WTC11 (cell line): Measurements from ENCODE around the gene MAML3.

Experiments used
- ARID4B ChIP-seq: sonication (generic); formaldehyde crosslinking; IDR thresholded peaks from 2 replicates; pipeline ENCODE4 v1.8.0; 2023; ENCODE audit warnings: missing genetic modification reagents, mild to moderate bottlenecking, borderline replicate concordance
- CBFB ChIP-seq: sonication (generic); formaldehyde crosslinking; IDR thresholded peaks from 2 replicates; pipeline ENCODE4 v1.8.1; 2022; ENCODE audit warnings: mild to moderate bottlenecking, low read depth, missing genetic modification reagents
- E2F1 ChIP-seq: sonication (generic); formaldehyde crosslinking; IDR thresholded peaks from 2 replicates; pipeline ENCODE4 v1.8.0; 2022; ENCODE audit warnings: mild to moderate bottlenecking, missing genetic modification reagents
- ESRRA ChIP-seq: sonication (generic); formaldehyde crosslinking; IDR thresholded peaks from 2 replicates; pipeline ENCODE4 v1.8.1; 2022; ENCODE audit warnings: mild to moderate bottlenecking, missing genetic modification reagents, borderline replicate concordance
- IRF2 ChIP-seq: sonication (generic); formaldehyde crosslinking; IDR thresholded peaks from 2 replicates; pipeline ENCODE4 v1.8.0; 2022; ENCODE audit warnings: low read depth, missing genetic modification reagents, borderline replicate concordance
- MXD4 ChIP-seq: fragments of 250-450 bp; sonication (Bioruptor Pico); IDR thresholded peaks from 2 replicates; pipeline ENCODE4 v1.8.0; 2021; ENCODE audit warnings: mild to moderate bottlenecking, moderate library complexity, borderline replicate concordance
- NR2C2 ChIP-seq: sonication (generic); formaldehyde crosslinking; IDR thresholded peaks from 2 replicates; pipeline ENCODE4 v1.8.0; 2022; ENCODE audit warnings: mild to moderate bottlenecking, missing genetic modification reagents
- SP1 ChIP-seq: sonication (generic); formaldehyde crosslinking; conservative IDR thresholded peaks from 2 replicates; pipeline ENCODE4 v1.8.1; 2022; ENCODE audit warnings: missing genetic modification reagents
- ZNF138 ChIP-seq: sonication (generic); formaldehyde crosslinking; conservative IDR thresholded peaks from 2 replicates; pipeline ENCODE4 v1.8.1; 2022; ENCODE audit warnings: mild to moderate bottlenecking, moderate library complexity, missing genetic modification reagents
- ZNF317 ChIP-seq: sonication (generic); formaldehyde crosslinking; IDR thresholded peaks from 2 replicates; pipeline ENCODE4 v1.8.1; 2023; ENCODE audit warnings: low read depth, mild to moderate bottlenecking, moderate library complexity, missing genetic modification reagents, borderline replicate concordance
- ZSCAN18 ChIP-seq: fragments of 250-450 bp; sonication (Bioruptor Pico); IDR thresholded peaks from 2 replicates; pipeline ENCODE4 v2.1.2; 2022; ENCODE audit warnings: mild to moderate bottlenecking, moderate library complexity
- TF ChIP-seq, protein P1 (sequence below): fragments of 200-600 bp; IDR thresholded peaks from 2 replicates; pipeline ENCODE4 v1.8.0; 2022; ENCODE audit warnings: antibody characterized with exemption
- TF ChIP-seq, protein P2 (sequence below): sonication (generic); formaldehyde crosslinking; IDR thresholded peaks from 2 replicates; pipeline ENCODE4 v1.8.1; 2022; ENCODE audit warnings: missing genetic modification reagents, borderline replicate concordance
- TF ChIP-seq, protein P3 (sequence below): sonication (generic); formaldehyde crosslinking; IDR thresholded peaks from 2 replicates; pipeline ENCODE4 v1.8.1; 2023; ENCODE audit warnings: mild to moderate bottlenecking, moderate library complexity, missing genetic modification reagents

- TF ChIP-seq IRF2 (CRISPR knock-in tag): no peak
- TF ChIP-seq MXD4: no peak
- TF ChIP-seq ESRRA (CRISPR knock-in tag): no peak
- no peak for TF ChIP-seq ARID4B (CRISPR knock-in tag)
- TF ChIP-seq E2F1 (CRISPR knock-in tag): no peak
- TF ChIP-seq, protein P1, sequence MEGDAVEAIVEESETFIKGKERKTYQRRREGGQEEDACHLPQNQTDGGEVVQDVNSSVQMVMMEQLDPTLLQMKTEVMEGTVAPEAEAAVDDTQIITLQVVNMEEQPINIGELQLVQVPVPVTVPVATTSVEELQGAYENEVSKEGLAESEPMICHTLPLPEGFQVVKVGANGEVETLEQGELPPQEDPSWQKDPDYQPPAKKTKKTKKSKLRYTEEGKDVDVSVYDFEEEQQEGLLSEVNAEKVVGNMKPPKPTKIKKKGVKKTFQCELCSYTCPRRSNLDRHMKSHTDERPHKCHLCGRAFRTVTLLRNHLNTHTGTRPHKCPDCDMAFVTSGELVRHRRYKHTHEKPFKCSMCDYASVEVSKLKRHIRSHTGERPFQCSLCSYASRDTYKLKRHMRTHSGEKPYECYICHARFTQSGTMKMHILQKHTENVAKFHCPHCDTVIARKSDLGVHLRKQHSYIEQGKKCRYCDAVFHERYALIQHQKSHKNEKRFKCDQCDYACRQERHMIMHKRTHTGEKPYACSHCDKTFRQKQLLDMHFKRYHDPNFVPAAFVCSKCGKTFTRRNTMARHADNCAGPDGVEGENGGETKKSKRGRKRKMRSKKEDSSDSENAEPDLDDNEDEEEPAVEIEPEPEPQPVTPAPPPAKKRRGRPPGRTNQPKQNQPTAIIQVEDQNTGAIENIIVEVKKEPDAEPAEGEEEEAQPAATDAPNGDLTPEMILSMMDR: no peak
- no peak for TF ChIP-seq SP1
- TF ChIP-seq ZNF138 (CRISPR knock-in tag): no peak
- TF ChIP-seq, protein P2, sequence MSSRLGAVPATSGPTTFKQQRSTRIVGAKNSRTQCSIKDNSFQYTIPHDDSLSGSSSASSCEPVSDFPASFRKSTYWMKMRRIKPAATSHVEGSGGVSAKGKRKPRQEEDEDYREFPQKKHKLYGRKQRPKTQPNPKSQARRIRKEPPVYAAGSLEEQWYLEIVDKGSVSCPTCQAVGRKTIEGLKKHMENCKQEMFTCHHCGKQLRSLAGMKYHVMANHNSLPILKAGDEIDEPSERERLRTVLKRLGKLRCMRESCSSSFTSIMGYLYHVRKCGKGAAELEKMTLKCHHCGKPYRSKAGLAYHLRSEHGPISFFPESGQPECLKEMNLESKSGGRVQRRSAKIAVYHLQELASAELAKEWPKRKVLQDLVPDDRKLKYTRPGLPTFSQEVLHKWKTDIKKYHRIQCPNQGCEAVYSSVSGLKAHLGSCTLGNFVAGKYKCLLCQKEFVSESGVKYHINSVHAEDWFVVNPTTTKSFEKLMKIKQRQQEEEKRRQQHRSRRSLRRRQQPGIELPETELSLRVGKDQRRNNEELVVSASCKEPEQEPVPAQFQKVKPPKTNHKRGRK (CRISPR knock-in tag): no peak
- TF ChIP-seq NR2C2: no peak
- TF ChIP-seq, protein P3, sequence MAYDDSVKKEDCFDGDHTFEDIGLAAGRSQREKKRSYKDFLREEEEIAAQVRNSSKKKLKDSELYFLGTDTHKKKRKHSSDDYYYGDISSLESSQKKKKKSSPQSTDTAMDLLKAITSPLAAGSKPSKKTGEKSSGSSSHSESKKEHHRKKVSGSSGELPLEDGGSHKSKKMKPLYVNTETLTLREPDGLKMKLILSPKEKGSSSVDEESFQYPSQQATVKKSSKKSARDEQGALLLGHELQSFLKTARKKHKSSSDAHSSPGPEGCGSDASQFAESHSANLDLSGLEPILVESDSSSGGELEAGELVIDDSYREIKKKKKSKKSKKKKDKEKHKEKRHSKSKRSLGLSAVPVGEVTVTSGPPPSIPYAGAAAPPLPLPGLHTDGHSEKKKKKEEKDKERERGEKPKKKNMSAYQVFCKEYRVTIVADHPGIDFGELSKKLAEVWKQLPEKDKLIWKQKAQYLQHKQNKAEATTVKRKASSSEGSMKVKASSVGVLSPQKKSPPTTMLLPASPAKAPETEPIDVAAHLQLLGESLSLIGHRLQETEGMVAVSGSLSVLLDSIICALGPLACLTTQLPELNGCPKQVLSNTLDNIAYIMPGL (CRISPR knock-in tag): no peak
- TF ChIP-seq ZNF317 (CRISPR knock-in tag): no peak
- no peak for TF ChIP-seq ZSCAN18
- no peak for TF ChIP-seq CBFB (CRISPR knock-in tag)
These were observed 277.5 kb downstream of the MAML3 start for GRCh38 chr4:139876337-139876941.
